Measurements from ENCODE around the gene ST3GAL4.

The ST3GAL4 gene

GRCh38 chr11:126409620-126409985, 54.1 kb downstream of the ST3GAL4 start:
- no peak for DNase-seq

- no peak for DNase-seq
Measured at GRCh38 chr11:126410649-126411048, 55.2 kb downstream of the ST3GAL4 start.

- DNase-seq, result no peak
Measured at GRCh38 chr11:126411971-126412381, 56.5 kb downstream of the ST3GAL4 start.

GRCh38 chr11:126413426-126413825, 57.9 kb downstream of the ST3GAL4 start:
- no peak for DNase-seq

- no peak for DNase-seq
Measured at GRCh38 chr11:126413843-126414405, 58.4 kb downstream of the ST3GAL4 start.

- DNase-seq, result no peak
Measured at GRCh38 chr11:126414615-126415014, 59.1 kb downstream of the ST3GAL4 start.

GRCh38 chr11:126415128-126415527, 59.6 kb downstream of the ST3GAL4 start:
- no peak for DNase-seq

- no peak for DNase-seq
Measured at GRCh38 chr11:126415669-126416420, 60.4 kb downstream of the ST3GAL4 start.

GRCh38 chr11:126416542-126417090, 61.1 kb downstream of the ST3GAL4 start:
- DNase-seq, result peak; percentile 81

- no peak for DNase-seq
Measured at GRCh38 chr11:126417091-126417862, 61.8 kb downstream of the ST3GAL4 start.

GRCh38 chr11:126418887-126419286, 63.4 kb downstream of the ST3GAL4 start:
- DNase-seq, result no peak

- DNase-seq, result no peak
Measured at GRCh38 chr11:126419801-126420697, 64.6 kb downstream of the ST3GAL4 start.

GRCh38 chr11:126420698-126421256, 65.3 kb downstream of the ST3GAL4 start:
- DNase-seq, result no peak

- DNase-seq, result no peak
Measured at GRCh38 chr11:126421271-126421671, 65.8 kb downstream of the ST3GAL4 start.

GRCh38 chr11:126422446-126422845, 67.0 kb downstream of the ST3GAL4 start:
- no peak for DNase-seq

- DNase-seq, result no peak
Measured at GRCh38 chr11:126423154-126423553, 67.7 kb downstream of the ST3GAL4 start.

- DNase-seq, result no peak
Measured at GRCh38 chr11:126423743-126424142, 68.3 kb downstream of the ST3GAL4 start.

- no peak for DNase-seq
Measured at GRCh38 chr11:126424471-126425039, 69.1 kb downstream of the ST3GAL4 start.

- no peak for DNase-seq
Measured at GRCh38 chr11:126426106-126426505, 70.6 kb downstream of the ST3GAL4 start.

- no peak for DNase-seq
Measured at GRCh38 chr11:126426820-126427749, 71.6 kb downstream of the ST3GAL4 start.

All from CD4-positive, alpha-beta T cell treated with Interleukin-17A for 4 hours (primary cell).